H1 (cell line): Measurements from ENCODE around the gene SLFN12L. TPM values are rescaled to one million over a fixed set of nuclear protein-coding genes. Genes with fewer than 3 reads are reported as not detected.
"Not testable (repeated sequence)": the region's sequence is repeated elsewhere in the genome, so short reads cannot be mapped to it uniquely, and the experiment has no call there.

Source experiments
- CTCF ChIA-PET: fragments of 300-600 bp; sonication (Branson Sonifier 250); formaldehyde crosslinking; loops from one replicate; lab custom pipeline; 2021; ENCODE audit not compliant: partially characterized antibody; lab: Charles Lee
- POLR2A ChIA-PET: fragments of 300-600 bp; sonication (Branson Sonifier 250); formaldehyde crosslinking; loops from one replicate; lab custom pipeline; 2021; ENCODE audit warnings: inconsistent platforms; ENCODE audit not compliant: partially characterized antibody; lab: Charles Lee
- DNase-seq, 2 experiments: peaks; one replicate each; pipeline versions ENCODE4 v3.0.0 to v3.0.0-alpha.2; 2010 to 2022; ENCODE audit warnings: low spot score in 2 of 2, low read depth in 1 of 2, mixed read lengths in 1 of 2
- FAIRE-seq: peaks from 2 replicates; lab custom pipeline; 2011; peaks lifted over from hg19 to GRCh38; lab: Jason Lieb, UNC
- H2AFZ ChIP-seq: 2 replicates; pipeline ENCODE4 v1.8.1; 2012; ENCODE audit warnings: low read length, inconsistent platforms
- H2AK5ac ChIP-seq: 2 replicates; pipeline ENCODE4 v1.6.1; 2013; ENCODE audit warnings: low read depth, low read length
- H2BK120ac ChIP-seq: replicated peaks from 2 replicates; pipeline ENCODE3; 2013; ENCODE audit warnings: low read depth, low read length, inconsistent platforms
- H2BK12ac ChIP-seq: 2 replicates; pipeline ENCODE4 v1.6.1; 2013; ENCODE audit warnings: low read depth, low read length
- H2BK15ac ChIP-seq: 2 replicates; pipeline ENCODE4 v1.6.1; 2013; ENCODE audit warnings: low read length
- H2BK20ac ChIP-seq: 2 replicates; pipeline ENCODE4 v1.6.1; 2013; ENCODE audit warnings: low read length
- H2BK5ac ChIP-seq: 2 replicates; pipeline ENCODE4 v1.6.1; 2013; ENCODE audit warnings: low read depth, low read length
- H3K14ac ChIP-seq: 2 replicates; pipeline ENCODE4 v1.6.1; 2013; ENCODE audit warnings: inconsistent platforms; ENCODE audit not compliant: insufficient read length
- H3K18ac ChIP-seq: 2 replicates; pipeline ENCODE4 v1.6.1; 2013; ENCODE audit warnings: low read length; ENCODE audit errors: extremely low read depth
- H3K23ac ChIP-seq: 2 replicates; pipeline ENCODE4 v1.6.1; 2013; ENCODE audit warnings: inconsistent platforms; ENCODE audit not compliant: insufficient read length
- H3K23me2 ChIP-seq: 2 replicates; pipeline ENCODE4 v1.6.1; 2013; ENCODE audit warnings: low read depth, low read length
- H3K27ac ChIP-seq: 2 replicates; pipeline ENCODE4 v1.6.1; 2011; ENCODE audit warnings: low read depth, low read length, inconsistent platforms
- H3K27me3 ChIP-seq, 4 experiments: replicated peaks in 1 of 4; 1 replicate in 1 of 4; 2 replicates in 3 of 4; pipeline versions ENCODE4 v1.6.1 to v1.8.1; 2011 to 2013; ENCODE audit warnings: low read length in 3 of 4, mild to moderate bottlenecking in 3 of 4, inconsistent platforms in 2 of 4, mixed read lengths in 2 of 4, moderate library complexity in 1 of 4; ENCODE audit not compliant: control insufficient read depth in 3 of 4, insufficient read depth in 3 of 4; ENCODE audit errors: extremely low read depth in 1 of 4
- H3K36me3 ChIP-seq, 4 experiments: 2 replicates each; pipeline versions ENCODE4 v1.6.1 to v1.8.1; 2011 to 2013; ENCODE audit warnings: mild to moderate bottlenecking in 4 of 4, low read length in 3 of 4, moderate library complexity in 2 of 4, control low read depth in 1 of 4, inconsistent platforms in 1 of 4; ENCODE audit not compliant: insufficient read depth in 4 of 4, control insufficient read depth in 2 of 4
- H3K4ac ChIP-seq: replicated peaks from 2 replicates; pipeline ENCODE3; 2013; ENCODE audit warnings: low read length, low read depth, mixed read lengths, inconsistent platforms; ENCODE audit not compliant: insufficient read length
- H3K4me1 ChIP-seq, 4 experiments: replicated peaks in 1 of 4; 1 replicate in 1 of 4; 2 replicates in 3 of 4; pipeline versions ENCODE4 v1.6.1 to v1.8.1; 2011 to 2013; ENCODE audit warnings: low read length in 3 of 4, inconsistent platforms in 2 of 4, mixed read lengths in 1 of 4; ENCODE audit not compliant: insufficient read depth in 4 of 4, control insufficient read depth in 3 of 4
- H3K4me2 ChIP-seq, 2 experiments: 2 replicates each; pipeline versions ENCODE4 v1.6.1 to v1.8.1; 2011 to 2013; ENCODE audit warnings: low read depth in 2 of 2, low read length in 2 of 2, control low read depth in 1 of 2, inconsistent platforms in 1 of 2, mild to moderate bottlenecking in 1 of 2; ENCODE audit not compliant: insufficient read depth in 1 of 2
- H3K4me3 ChIP-seq, 4 experiments: fragments of 200-600, 300-600 bp in 1 of 4; sonication (generic), shearing (Covaris generic), sonication (Bioruptor Twin) in 1 of 4; 2 replicates each; pipeline versions ENCODE4 v1.5.1 to v1.8.1; 2011 to 2016; ENCODE audit warnings: low read length in 4 of 4, low read depth in 3 of 4, control low read depth in 2 of 4, inconsistent platforms in 2 of 4, mild to moderate bottlenecking in 2 of 4, mixed read lengths in 1 of 4, moderate library complexity in 1 of 4; ENCODE audit not compliant: insufficient read depth in 2 of 4; ENCODE audit errors: extremely low read depth in 1 of 4
- H3K56ac ChIP-seq: replicated peaks from 2 replicates; pipeline ENCODE3; 2013; ENCODE audit warnings: low read depth, mild to moderate bottlenecking, mixed read lengths, low read length, inconsistent platforms; ENCODE audit not compliant: insufficient read length
- H3K79me1 ChIP-seq: 2 replicates; pipeline ENCODE4 v1.6.1; 2013; ENCODE audit warnings: low read depth, low read length, control low read depth
- H3K79me2 ChIP-seq, 2 experiments: 2 replicates each; pipeline versions ENCODE4 v1.6.1 to v1.8.1; 2012 to 2013; ENCODE audit warnings: low read length in 2 of 2, mild to moderate bottlenecking in 2 of 2, inconsistent platforms in 1 of 2; ENCODE audit not compliant: insufficient read depth in 2 of 2, control insufficient read depth in 1 of 2
- H3K9ac ChIP-seq, 4 experiments: replicated peaks in 1 of 4; 1 replicate in 1 of 4; 2 replicates in 3 of 4; pipeline versions ENCODE4 v1.6.1 to v1.8.1; 2011 to 2013; ENCODE audit warnings: low read depth in 3 of 4, low read length in 3 of 4, control low read depth in 2 of 4, mild to moderate bottlenecking in 2 of 4, moderate library complexity in 2 of 4, inconsistent platforms in 1 of 4; ENCODE audit errors: extremely low read depth in 1 of 4
- H3K9me3 ChIP-seq, 2 experiments: 2 replicates each; pipeline versions ENCODE4 v1.6.1 to v1.8.1; 2012 to 2013; ENCODE audit warnings: mild to moderate bottlenecking in 2 of 2, moderate library complexity in 2 of 2, control low read depth in 1 of 2, inconsistent platforms in 1 of 2, low read depth in 1 of 2, low read length in 1 of 2, mixed read lengths in 1 of 2; ENCODE audit not compliant: insufficient read depth in 2 of 2
- H4K20me1 ChIP-seq, 2 experiments: replicated peaks in 1 of 2; 2 replicates each; pipeline versions ENCODE3 to v1.8.1; 2011 to 2013; ENCODE audit warnings: inconsistent platforms in 2 of 2, low read length in 2 of 2, mild to moderate bottlenecking in 1 of 2; ENCODE audit not compliant: insufficient read depth in 2 of 2, control insufficient read depth in 1 of 2
- H4K5ac ChIP-seq: 2 replicates; pipeline ENCODE4 v1.6.1; 2013; ENCODE audit warnings: low read length, low read depth, mixed read lengths, inconsistent platforms; ENCODE audit not compliant: insufficient read length
- H4K8ac ChIP-seq: 2 replicates; pipeline ENCODE4 v1.8.0; 2013; ENCODE audit warnings: mild to moderate bottlenecking, moderate library complexity, low read length, inconsistent platforms; ENCODE audit not compliant: insufficient read depth; ENCODE audit errors: extremely low read depth
- H4K91ac ChIP-seq: replicated peaks from 2 replicates; pipeline ENCODE3; 2013; ENCODE audit warnings: low read length, mixed read lengths, inconsistent platforms; ENCODE audit not compliant: insufficient read length
- WGBS, 2 experiments: shearing (Covaris generic) in 1 of 2; methylation state at CpG; one replicate each; pipeline versions ENCODE4 v1.1.6 to v1.1.7; 2013 to 2015; ENCODE audit warnings: low lambda C conversion rate in 2 of 2, mixed read lengths in 2 of 2, inconsistent platforms in 1 of 2, low coverage in 1 of 2, missing lambda C conversion rate in 1 of 2; ENCODE audit not compliant: insufficient replicate concordance in 2 of 2, insufficient coverage in 1 of 2, insufficient read length in 1 of 2; ENCODE audit errors: extremely low coverage in 1 of 2, missing lambda C conversion rate in 1 of 2; 5-methylcytosine and 5-hydroxymethylcytosine counted together
- polyA plus RNA-seq, 7 experiments: library from polyadenylated mRNA; depleted of rRNA in 3 of 7; stranded (reverse) in 5 of 7; unstranded in 2 of 7; fragments of >200 nt in 5 of 7; fragments of 200-250 nt in 2 of 7; gene quantifications; 1 replicate in 5 of 7; 2 replicates in 1 of 7; 4 replicates in 1 of 7; pipeline versions ENCODE4 v1.2.1 to v1.2.3, GENCODE V29; 2011 to 2013; ENCODE audit warnings: missing spikeins in 2 of 7, mixed read lengths in 2 of 7
- total RNA-seq: library from RNA; stranded (reverse); fragmentation: NEBNext Ultra II Directional; extraction: Animal tissue kit (Norgen Biotek cat#: 25700); gene quantifications from 2 replicates; pipeline ENCODE4 v1.2.1, GENCODE V29; 2021

SLFN12L gene
- total and polyA plus RNA-seq, 2 of the 8 experiments (the other 6 are each of a cell fraction or from before 2014, with no cell fraction given), result not detected

GRCh38 chr17:35535406-35535805 lies 2.1 kb downstream of the SLFN12L start:
- H3K27me3 ChIP-seq, H3K4me1 ChIP-seq, H2BK120ac ChIP-seq, H3K9ac ChIP-seq, H3K9me3 ChIP-seq, H4K20me1 ChIP-seq, H2BK5ac ChIP-seq, H3K4me2 ChIP-seq, H3K14ac ChIP-seq, H3K18ac ChIP-seq, DNase-seq, POLR2A ChIA-PET, H4K8ac ChIP-seq, H3K4me3 ChIP-seq, H3K36me3 ChIP-seq, H2AK5ac ChIP-seq, H2BK15ac ChIP-seq, H3K79me2 ChIP-seq, H3K4ac ChIP-seq, H2BK20ac ChIP-seq, H4K91ac ChIP-seq, H3K23ac ChIP-seq, H2BK12ac ChIP-seq, H3K27ac ChIP-seq, H3K56ac ChIP-seq, H4K5ac ChIP-seq, FAIRE-seq, H2AFZ ChIP-seq, H3K79me1 ChIP-seq, H3K23me2 ChIP-seq: not testable (repeated sequence)
- 89% methylated on average over 9 of the region's 9 CpGs; no CpG with 5 or more reads in 1 of the 2 experiments for WGBS, 2 experiments
- CTCF ChIA-PET, result interaction anchor here (0.6 to 5.2 kb wide), 11 partner anchors 22 to 391 kb away, joined by 3 to 48 read pairs (median 5); partner anchors contain the start of gene UNC45B
